Kidney tubule cell (primary cell): ENCODE results near the gene NCKAP1.
A peak's percentile ranks its signal among the peaks of the same experiment; 100 is the strongest.
"Not testable (repeated sequence)": the region's sequence is repeated elsewhere in the genome, so short reads cannot be mapped to it uniquely, and the experiment has no call there.

Source experiments
- DNase-seq: peaks from one replicate; pipeline ENCODE4 v3.0.0-alpha.2; 2018; ENCODE audit warnings: low spot score

NCKAP1 gene

GRCh38 chr2:183037553-183038340 lies 510 bp downstream of the NCKAP1 start:
- no peak for DNase-seq

GRCh38 chr2:183037074-183037552 lies 1.1 kb downstream of the NCKAP1 start:
- peak; percentile 52 for DNase-seq

DNA sequence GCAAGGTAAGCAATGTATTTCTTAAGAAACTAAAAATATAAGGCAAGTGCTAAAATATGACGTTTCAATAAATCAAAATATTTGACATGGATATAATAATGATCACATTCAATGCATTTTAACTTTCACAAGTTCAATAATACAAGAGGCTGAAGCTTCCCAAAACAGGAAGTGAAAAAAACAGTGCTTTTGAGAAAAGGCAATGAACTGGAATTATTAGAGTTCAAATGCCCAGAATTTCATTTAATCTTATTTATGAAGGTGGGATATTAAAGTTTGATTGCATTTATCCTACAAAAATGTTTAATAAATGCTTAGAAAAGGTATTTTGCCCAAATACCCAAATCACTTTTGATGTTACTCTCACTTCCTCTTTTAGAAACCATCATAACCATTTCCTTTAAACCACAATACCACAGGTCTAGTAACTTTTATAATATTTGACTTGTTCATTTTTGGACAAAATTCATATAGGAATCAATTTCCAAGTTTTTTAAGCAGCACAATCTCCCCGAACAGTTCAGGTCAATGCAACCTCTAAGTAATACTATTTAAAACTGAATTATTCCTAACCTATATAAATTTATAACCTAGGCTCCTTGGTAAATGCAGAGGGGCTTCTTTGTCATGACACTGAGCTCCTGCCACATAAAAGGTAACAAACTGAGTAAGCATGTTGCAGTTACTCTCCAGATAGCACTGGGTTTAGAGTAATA lies 2.1 kb downstream of the NCKAP1 start:
- DNase-seq: no peak

DNA sequence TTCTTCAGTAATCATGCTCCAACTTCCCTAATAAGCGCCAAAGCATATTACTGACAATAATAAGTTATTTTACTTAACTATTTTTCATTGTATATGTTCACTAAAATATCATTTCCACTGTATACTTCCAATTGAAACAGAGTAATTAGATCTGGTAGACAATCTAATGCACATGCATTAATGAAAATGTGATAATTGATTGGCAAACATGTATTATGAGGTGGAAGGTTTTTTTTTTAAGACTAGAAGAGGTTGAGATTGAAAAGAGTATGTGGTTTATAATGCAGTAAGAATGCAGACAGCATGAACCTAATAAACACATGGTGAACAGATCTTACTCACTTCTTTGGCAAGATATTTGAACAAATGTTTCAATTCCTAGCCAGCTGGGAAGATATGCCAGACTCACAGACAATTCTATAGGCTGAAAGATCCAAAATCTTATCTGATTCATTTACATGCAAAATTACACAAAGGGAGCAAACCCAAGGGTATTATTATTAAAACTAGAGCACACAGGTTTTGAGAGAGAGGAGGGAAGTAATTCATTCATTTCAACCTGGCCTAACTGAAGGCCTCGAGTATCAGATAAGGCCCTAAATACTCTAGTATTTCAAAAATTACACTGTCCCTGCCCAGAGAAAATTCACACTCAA lies 2.8 kb downstream of the NCKAP1 start:
- peak; percentile 14 for DNase-seq

DNA sequence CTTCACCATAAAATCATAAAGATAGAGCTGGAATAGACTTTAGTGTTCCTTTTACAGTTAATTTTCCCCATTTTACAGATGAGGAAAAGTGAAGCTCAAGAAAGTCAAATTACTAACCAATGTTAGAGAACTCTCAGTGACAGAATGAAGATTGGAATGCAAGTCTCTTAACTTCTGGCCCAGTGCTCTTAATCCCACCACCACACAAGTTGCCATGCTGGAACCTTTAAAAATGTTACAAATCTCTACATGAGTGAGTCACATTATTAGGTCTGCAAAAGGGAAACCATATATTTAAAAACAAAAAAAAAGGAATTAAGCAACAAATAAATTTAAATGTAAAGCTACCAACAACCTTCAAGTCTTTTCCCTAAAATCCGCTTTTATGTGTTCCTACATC lies 3.5 kb downstream of the NCKAP1 start:
- peak; percentile 37 for DNase-seq

DNA sequence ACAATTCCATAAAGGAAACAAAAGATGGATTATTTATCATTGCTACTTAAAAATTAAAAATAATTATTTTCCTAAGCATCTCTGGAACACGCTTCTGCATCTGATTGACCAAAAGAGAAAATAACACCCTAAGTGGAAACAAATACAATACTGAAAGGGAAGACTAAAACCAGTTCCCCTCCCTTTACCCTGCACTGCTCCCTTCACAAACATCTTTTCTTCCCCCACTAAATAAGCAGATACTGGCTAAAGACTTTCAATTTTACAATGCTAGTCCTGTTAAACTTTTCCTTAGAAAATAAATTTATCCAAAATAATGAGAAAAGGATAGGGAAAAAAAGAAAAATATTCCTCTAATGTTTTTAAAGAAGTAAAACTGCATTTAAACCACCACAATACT lies 4.3 kb downstream of the NCKAP1 start:
- DNase-seq: no peak

DNA sequence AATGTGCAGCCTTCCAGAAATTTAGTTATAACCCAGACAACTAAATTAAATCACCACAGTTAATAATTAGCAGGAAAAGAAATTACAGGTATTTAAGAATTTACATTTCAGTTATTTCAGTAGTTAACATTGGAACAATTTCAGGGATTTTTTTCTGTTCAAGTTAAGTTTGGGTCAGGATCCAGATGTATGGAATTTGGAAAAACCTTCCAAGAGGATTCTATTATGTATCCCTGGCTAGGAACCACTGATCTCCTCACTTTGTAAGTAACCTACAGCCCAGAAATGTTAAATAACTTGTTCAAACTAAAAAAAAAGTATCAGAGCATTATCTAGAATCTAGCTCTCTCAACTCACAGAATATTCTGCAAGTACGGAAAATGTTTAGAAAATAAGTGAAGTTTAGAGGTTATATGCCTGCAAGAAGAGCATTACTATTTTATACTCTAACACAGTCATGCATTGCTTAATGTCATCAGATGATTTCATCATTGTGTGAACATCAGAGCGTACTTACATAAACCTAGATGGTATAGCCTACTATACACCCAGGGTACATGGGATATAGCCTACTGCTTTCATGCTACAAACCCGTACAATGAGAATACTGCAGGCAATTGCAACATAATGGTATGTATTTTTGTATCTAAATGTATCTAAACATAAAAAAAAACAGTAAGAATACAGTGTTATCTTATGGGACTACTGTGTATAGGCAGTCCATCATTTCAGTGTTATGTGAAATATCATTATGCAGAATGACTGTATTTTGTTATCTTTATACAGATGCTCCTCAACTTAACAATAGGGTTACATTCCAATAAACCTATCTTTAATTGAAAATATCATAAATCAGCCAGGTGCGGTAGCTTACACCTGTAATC lies 6.1 kb downstream of the NCKAP1 start:
- no peak for DNase-seq

GRCh38 chr2:183029219-183029618 lies 9.0 kb downstream of the NCKAP1 start:
- no peak for DNase-seq

DNA sequence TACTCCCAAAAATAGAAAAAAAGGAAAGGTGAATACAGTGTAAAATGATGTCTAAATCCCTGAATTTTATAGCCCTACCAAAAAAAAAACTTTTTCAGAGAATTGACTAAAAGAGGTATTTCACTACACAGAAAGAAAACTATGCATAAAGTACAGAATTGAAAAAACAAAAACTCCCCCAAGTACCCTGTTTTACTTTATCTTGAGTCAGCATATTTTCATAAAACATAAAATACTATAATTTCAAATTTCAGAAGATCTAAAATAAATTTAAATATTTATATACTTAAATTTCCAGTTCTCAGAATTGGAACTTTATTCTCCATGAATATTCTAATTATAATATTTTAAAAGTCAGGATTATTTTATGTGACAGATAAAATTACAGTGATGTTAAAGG lies 10.1 kb downstream of the NCKAP1 start:
- no peak for DNase-seq

DNA sequence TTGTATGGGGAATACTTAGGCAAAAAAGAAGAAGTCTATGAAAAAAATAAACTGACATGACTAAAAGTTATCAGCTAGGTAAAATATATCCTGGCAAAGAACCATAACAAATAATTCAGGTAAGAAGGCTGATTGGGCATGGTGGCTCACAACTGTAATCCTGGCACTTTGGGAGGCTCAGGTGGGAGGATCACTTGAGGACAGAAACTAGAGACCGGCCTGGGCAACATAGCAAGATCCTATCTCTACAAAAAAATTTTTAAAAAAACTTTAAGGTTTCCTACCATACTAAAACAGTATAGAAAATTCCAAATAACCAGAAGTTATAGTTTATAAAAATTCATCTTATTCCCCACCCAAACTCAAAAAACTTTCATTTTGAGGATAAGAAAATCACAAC lies 10.8 kb downstream of the NCKAP1 start:
- DNase-seq: no peak

DNA sequence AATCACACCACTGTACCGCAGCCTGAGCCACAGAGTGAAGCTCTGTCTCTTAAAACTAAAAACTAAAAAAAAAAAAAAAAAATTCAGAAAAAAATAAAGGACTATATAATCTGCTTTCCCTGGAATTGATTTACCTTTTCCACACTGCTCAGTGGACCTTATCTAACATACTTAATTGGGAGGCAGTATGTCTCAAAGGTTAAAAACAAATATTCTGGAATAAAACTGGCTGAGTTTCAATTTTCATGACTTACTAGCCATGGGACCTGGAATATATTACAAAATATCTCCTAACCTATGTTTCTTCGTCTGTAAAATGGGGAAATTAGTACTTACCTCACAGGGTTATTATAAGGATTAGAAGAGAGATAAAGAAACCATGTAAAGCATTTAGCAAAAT lies 11.8 kb downstream of the NCKAP1 start:
- DNase-seq: no peak

DNA sequence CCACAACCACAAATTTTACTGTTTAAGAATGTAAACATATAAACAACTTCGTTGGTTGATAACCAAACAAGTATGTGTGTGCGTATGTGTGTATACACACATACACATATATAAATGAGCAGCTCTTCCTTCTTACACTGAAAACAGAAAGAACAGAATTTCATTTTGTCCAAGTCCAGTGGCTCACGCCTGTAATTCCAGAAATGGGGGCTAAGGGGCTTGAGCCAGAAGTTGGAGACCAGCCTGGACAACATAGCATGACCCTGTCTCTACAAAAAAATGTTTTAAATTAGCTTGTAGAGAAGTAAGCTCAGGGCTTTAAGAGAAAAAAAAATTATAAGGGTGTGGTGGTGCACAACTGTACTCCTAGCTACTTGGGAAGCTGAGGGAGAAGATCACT lies 12.3 kb downstream of the NCKAP1 start:
- no peak for DNase-seq

- DNase-seq: no peak
Observed at GRCh38 chr2:183024339-183025095, 13.7 kb downstream of the NCKAP1 start.

DNA sequence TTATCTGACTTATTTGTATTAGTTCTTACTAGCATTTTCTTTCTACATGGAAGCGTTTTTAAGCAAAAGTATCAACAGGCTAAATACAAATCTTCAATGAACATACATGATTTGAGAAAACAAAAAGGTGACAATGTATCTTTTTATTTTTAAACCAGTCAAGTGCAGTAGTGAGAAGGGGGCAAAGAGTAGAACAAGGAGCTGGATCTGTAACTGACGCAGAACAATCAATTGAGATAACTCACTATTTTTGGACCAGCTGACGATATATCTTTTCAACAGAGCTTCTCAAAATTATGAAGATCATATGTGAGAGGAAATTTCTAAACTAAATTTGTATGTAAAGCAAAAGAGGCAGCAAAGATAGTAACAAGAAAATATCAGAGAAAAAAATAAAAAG lies 15.5 kb downstream of the NCKAP1 start:
- DNase-seq: no peak

- no peak for DNase-seq
Observed at GRCh38 chr2:183021613-183022012, 16.6 kb downstream of the NCKAP1 start.

DNA sequence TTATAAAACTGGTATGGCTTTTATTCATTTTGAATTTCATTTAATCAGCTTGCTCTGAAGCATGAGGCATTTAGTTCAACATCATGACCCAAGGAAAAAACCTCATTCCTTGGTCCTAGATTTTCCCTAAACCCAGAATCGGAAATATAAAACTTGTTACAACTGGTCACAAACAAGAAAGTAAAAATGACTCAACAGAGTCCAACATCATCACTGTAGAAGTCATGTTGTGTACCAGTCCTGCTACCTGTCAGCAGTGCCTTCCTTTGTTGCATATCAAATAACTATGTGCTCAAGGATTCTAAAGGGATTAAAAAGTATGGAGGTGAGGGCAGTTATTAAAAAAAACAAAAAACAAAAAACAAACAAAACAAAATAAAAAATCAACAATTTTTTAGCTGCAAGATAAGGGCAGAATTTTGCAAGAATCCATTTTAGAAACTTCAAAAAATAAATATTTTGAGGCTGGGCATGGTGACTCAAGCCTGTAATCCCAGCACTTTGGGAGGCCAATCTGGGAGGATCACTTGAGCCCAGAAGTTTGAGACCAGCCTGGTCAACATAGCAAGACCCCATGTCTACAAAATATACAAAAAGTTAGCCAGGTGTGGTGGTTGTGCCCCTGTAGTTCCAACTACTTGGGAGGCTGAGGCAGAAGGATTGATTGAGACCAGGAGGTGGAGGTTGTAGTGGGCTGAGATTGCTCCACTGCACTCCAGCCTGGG lies 18.4 kb downstream of the NCKAP1 start:
- no peak for DNase-seq

GRCh38 chr2:183017845-183018244 lies 20.4 kb downstream of the NCKAP1 start:
- DNase-seq: not testable (repeated sequence)

DNA sequence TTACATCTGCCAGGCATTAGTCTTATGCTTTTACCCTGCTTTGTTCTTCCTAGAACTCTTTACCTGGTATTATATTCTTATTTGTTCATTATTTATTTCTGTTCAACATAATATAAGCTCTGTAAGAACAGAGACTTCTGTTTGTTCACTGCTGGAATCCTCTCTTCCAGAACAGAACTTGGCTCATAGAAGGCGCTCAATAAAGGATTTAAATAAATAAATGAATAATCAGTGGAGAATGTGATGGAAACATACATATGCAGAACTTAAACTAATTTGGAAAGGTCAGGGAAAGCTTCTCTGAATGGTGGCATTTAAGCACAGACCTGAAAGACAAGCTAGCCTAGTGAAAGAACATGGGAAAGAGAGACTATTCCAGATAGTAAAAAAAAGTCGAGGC lies 24.3 kb downstream of the NCKAP1 start:
- DNase-seq: no peak

GRCh38 chr2:183011743-183012142 lies 26.5 kb downstream of the NCKAP1 start:
- DNase-seq: no peak

- peak; percentile 29 for DNase-seq
Observed at GRCh38 chr2:183010112-183010511, 28.1 kb downstream of the NCKAP1 start.
